ENCODE results near the gene MAMDC4. TPM values are rescaled to one million over a fixed set of nuclear protein-coding genes. Genes with fewer than 3 reads are reported as not detected.

Gene MAMDC4
- total RNA-seq, 1 donor from 2014 or later, result 3.2 TPM

DNA sequence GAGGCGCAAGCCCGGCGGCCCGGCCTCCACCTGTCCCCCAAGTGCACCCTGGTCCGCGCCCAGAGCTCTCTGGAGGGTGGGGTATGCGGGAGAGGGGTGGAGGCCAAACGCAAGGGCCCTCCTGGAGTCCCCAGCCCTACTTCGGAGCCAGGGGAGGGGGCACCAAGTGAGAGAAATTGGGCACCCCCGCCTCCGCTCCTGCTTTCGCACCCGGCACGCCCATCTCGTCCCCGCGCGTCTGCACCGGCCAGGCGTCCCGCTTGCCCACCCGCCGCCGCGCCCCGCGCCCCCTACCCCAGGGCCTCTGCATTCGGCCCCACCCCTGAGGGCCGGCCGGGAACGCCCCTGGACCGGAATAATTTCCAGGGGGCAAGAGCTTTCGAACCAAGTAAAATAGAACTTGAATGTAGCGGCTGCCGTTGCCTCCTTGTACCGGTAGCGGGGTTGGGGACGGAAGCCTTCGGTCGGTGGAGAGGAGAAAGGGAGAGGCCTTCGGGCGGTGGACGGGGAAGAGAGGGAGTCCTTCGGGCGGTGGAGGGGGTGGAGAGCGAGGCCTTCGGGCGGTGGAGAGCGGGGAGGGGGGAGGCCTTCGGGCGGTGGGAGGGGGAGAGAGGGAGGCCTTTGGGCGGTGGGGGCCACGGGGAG lies 3.6 kb upstream of the MAMDC4 start:
- no peaks in the 10 kb centered on the region for H3K9me3 ChIP-seq
- intact Hi-C loops (cut with DNase I), result loop anchor here (2.0 kb wide), 1 partner anchor 96 kb away; the partner anchor contains the start of genes C8G and FBXW5
- TF ChIP-seq POLR2A (IDR thresholded peaks at IDR 0.05) (no peak), POLR2AphosphoS5 (IDR thresholded peaks at IDR 0.05; ENCODE audit: insufficient read depth in 1 of 2, low read depth in 1 of 2) (no peak)
- TF ChIP-seq, protein P1, sequence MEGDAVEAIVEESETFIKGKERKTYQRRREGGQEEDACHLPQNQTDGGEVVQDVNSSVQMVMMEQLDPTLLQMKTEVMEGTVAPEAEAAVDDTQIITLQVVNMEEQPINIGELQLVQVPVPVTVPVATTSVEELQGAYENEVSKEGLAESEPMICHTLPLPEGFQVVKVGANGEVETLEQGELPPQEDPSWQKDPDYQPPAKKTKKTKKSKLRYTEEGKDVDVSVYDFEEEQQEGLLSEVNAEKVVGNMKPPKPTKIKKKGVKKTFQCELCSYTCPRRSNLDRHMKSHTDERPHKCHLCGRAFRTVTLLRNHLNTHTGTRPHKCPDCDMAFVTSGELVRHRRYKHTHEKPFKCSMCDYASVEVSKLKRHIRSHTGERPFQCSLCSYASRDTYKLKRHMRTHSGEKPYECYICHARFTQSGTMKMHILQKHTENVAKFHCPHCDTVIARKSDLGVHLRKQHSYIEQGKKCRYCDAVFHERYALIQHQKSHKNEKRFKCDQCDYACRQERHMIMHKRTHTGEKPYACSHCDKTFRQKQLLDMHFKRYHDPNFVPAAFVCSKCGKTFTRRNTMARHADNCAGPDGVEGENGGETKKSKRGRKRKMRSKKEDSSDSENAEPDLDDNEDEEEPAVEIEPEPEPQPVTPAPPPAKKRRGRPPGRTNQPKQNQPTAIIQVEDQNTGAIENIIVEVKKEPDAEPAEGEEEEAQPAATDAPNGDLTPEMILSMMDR (IDR thresholded peaks at IDR 0.05), result no peak
- peak overlapping the region; percentile 87 for H3K27ac ChIP-seq
- peaks cover 14% of the 10 kb centered on the region for H3K27me3 ChIP-seq
- no peaks in the 10 kb centered on the region for H3K36me3 ChIP-seq
- no peak for DNase-seq (ENCODE audit: extremely low spot score in 2 of 2)
- H3K4me1 ChIP-seq, result peaks cover 54% of the 10 kb centered on the region
- H3K4me3 ChIP-seq, result peak overlapping the region; percentile 71 to 72

DNA sequence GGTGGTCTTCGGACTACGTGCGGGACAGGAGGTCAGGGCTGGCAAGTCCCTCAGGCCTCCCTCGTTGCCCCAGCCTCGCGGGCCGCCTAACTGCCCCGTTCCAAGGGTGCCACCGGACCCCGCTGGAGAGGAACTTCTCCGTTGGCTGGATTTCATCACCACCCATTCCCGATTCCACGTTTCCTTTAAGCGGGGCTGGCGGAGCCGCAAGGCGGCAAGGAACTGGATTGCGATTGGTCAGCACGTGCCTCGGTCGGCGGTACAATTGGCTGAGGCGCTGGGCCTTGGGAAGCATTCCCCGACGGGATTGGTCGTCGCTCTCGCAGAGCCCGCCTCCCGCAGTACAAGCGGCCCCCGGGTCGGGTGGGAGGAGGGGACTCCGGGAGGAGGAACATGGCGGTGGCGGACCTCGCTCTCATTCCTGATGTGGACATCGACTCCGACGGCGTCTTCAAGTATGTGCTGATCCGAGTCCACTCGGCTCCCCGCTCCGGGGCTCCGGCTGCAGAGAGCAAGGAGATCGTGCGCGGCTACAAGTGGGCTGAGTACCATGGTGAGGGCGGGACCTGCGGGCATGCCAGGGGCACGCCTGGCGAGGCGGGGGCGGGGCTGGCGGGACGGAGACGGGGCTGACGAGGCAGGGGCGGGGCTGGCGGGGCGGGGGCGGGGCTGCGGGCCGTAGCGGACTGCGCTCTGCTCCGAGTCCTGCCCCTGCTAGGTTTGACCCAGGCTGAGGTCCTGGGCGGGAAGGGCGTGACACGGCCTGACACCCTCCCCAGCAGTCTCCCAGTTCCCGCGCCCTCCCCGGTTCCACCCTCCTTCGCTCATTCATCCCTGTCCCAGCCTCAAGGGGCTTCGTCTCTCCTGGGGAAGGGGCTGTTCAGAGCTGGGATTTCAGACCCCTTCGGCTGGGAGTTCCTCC lies 2.8 kb upstream of the MAMDC4 start, which contains the start of gene PHPT1:
PHPT1 (plus strand) TSS at position 372 of the 922 bp plus-strand sequence; CDS start at position 394, 22 bp downstream.
- H3K4me3 ChIP-seq, result peak within 1 kb of the TSS; percentile 71 to 72
- intact Hi-C loops (cut with DNase I), result loop anchor here (2.0 kb wide), 1 partner anchor 96 kb away; the partner anchor contains the start of genes C8G and FBXW5
- DNase-seq (ENCODE audit: extremely low spot score in 2 of 2), result peak in 1 of 2 donors; percentile 99
- TF ChIP-seq POLR2A (IDR thresholded peaks at IDR 0.05) (peak in 1 of 2 donors; percentile 73), POLR2AphosphoS5 (IDR thresholded peaks at IDR 0.05; ENCODE audit: insufficient read depth in 1 of 2, low read depth in 1 of 2) (peak; percentile 91 to 97)
- TF ChIP-seq, protein P1 (IDR thresholded peaks at IDR 0.05), result no peak
- peaks cover 13% of the 10 kb centered on the region for H3K27me3 ChIP-seq
- H3K4me1 ChIP-seq, result peaks cover 46% of the 10 kb centered on the region
- H3K36me3 ChIP-seq, result no peaks in the 10 kb centered on the region
- H3K9me3 ChIP-seq, result no peaks in the 10 kb centered on the region
- H3K27ac ChIP-seq, result peak within 1 kb of the TSS; percentile 87

DNA sequence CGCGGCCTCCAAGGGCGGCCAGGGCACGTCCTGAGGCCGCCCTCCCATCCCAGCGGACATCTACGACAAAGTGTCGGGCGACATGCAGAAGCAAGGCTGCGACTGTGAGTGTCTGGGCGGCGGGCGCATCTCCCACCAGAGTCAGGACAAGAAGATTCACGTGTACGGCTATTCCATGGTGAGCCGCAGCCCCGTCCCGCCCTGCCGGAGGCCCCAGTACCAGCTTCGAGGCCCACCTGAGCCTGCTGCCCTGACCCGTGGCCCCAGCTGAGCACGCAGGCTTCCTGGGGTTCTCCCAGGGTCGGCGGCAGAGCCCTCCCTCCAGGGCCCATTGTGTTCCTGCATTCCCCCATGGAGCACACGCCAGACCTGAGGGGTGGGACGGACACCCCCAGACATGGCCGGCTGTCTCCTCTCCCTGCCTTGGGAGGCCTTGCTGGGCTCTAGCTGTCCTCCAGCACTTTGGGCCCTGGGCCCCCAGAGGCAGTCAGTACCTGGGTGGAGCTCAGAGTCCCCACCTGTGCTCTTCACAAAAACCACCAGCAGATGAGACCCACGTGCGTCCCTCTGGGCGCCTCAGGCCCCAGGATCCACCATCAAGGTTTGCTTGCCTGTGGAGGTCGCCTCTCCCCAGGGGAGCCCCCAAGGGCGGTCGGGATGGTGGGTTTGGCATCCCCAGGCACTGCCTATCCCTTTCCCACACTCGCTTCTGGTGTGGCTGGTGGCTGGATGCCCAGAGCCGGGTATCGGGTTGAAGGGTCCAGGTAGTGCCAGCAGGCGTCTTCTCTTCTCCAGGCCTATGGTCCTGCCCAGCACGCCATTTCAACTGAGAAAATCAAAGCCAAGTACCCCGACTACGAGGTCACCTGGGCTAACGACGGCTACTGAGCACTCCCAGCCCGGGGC lies 1.9 kb upstream of the MAMDC4 start:
- Histone ChIP-seq H3K4me1 (peaks cover 42% of the 10 kb centered on the region), H3K4me3 (peak overlapping the region; percentile 71 to 72), H3K27ac (peak overlapping the region; percentile 87), H3K27me3 (peaks cover 12% of the 10 kb centered on the region), H3K36me3 (no peaks in the 10 kb centered on the region), H3K9me3 (no peaks in the 10 kb centered on the region)
- peak in 1 of 2 donors; percentile 10 for TF ChIP-seq POLR2AphosphoS5 (IDR thresholded peaks at IDR 0.05; ENCODE audit: insufficient read depth in 1 of 2, low read depth in 1 of 2)
- TF ChIP-seq POLR2A (IDR thresholded peaks at IDR 0.05), result no peak
- TF ChIP-seq, protein P1 (IDR thresholded peaks at IDR 0.05), result no peak
- no peak for DNase-seq (ENCODE audit: extremely low spot score in 2 of 2)
- intact Hi-C loops (cut with DNase I), result loop anchor here (2.0 kb wide), 1 partner anchor 95 kb away; the partner anchor contains the start of genes C8G and FBXW5

DNA sequence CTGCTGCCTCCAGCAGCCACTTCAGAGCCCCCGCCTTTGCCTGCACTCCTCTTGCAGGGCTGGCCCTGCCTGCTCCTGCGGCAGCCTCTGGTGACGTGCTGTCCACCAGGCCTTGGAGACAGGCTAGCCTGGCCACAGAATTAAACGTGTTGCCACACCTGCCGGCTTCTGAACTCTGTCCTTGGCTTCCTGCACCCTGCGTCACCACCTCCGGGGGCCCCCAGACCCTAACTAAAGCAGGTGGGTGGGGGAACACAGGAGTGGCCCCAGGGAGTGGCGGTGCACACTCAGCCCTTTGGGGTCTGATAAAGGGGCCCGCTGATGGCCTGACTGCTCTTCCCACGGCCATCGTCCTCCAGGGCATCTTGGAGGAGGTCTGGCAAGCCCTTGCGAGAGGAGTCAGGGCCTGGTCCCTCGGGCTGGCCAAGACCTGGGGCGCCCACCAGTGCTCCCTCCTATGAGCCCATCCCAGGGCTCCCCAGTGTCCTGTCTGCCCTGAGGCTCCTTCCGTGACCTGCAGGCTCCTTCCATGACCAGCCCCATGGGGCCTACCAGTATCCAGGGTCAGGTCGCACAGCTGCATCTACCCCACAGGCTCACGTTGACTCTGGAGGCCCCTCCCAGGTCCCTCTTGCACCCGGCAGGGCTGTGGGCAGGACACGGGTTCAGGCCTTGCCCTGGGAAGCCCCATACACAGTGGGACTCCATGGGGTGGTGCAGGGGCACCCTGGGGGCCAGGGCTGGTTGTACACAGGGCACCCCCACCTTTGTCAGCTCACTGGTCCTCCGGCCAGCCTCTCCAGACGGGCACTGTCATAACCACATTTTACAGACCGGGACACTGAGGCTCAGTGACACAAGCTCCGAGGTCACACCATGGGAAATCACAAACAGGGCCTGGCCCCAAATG lies 1.0 kb upstream of the MAMDC4 start:
- no peak for TF ChIP-seq POLR2A (IDR thresholded peaks at IDR 0.05)
- no peak for TF ChIP-seq POLR2AphosphoS5 (IDR thresholded peaks at IDR 0.05; ENCODE audit: insufficient read depth in 1 of 2, low read depth in 1 of 2)
- TF ChIP-seq, protein P1 (IDR thresholded peaks at IDR 0.05), result no peak
- Histone ChIP-seq H3K4me3 (no peak overlapping the region), H3K4me1 (peaks cover 35% of the 10 kb centered on the region), H3K27me3 (peaks cover 4% of the 10 kb centered on the region), H3K27ac (no peak overlapping the region), H3K36me3 (no peaks in the 10 kb centered on the region), H3K9me3 (no peaks in the 10 kb centered on the region)
- intact Hi-C loops (cut with DNase I), result no loop called here
- no peak for DNase-seq (ENCODE audit: extremely low spot score in 2 of 2)
